ENCODE data around the gene PRRC2C. TPM values are rescaled to one million over a fixed set of nuclear protein-coding genes. Genes with fewer than 3 reads are reported as not detected.
"Not testable (repeated sequence)": the region's sequence is repeated elsewhere in the genome, so short reads cannot be mapped to it uniquely, and the experiment has no call there.

PRRC2C gene
- total RNA-seq, 1 donor from 2014 or later: 201 TPM

GRCh38 chr1:171530676-171531075 lies 45.3 kb downstream of the PRRC2C start:
- no peak overlapping the region for H3K4me3 Mint-ChIP-seq (ENCODE audit: unreplicated experiment)
- no peak for TF ChIP-seq CTCF (IDR thresholded peaks at IDR 0.05; ENCODE audit: partially characterized antibody, unreplicated experiment)
- peaks cover 2% of the 10 kb centered on the region for H3K27me3 Mint-ChIP-seq (ENCODE audit: unreplicated experiment)
- no peaks in the 10 kb centered on the region for H3K9me3 Mint-ChIP-seq (ENCODE audit: unreplicated experiment)
- H3K36me3 Mint-ChIP-seq (ENCODE audit: unreplicated experiment): no peaks in the 10 kb centered on the region
- H3K27ac Mint-ChIP-seq (ENCODE audit: unreplicated experiment): no peak overlapping the region
- no peaks in the 10 kb centered on the region for H3K4me1 Mint-ChIP-seq (ENCODE audit: low read depth, unreplicated experiment)
- no peak for DNase-seq

- H3K4me1 Mint-ChIP-seq (ENCODE audit: low read depth, unreplicated experiment): no peaks in the 10 kb centered on the region
- H3K9me3 Mint-ChIP-seq (ENCODE audit: unreplicated experiment): no peaks in the 10 kb centered on the region
- H3K27me3 Mint-ChIP-seq (ENCODE audit: unreplicated experiment): peaks cover 2% of the 10 kb centered on the region
- H3K36me3 Mint-ChIP-seq (ENCODE audit: unreplicated experiment): no peaks in the 10 kb centered on the region
- no peak for DNase-seq
- H3K27ac Mint-ChIP-seq (ENCODE audit: unreplicated experiment): no peak overlapping the region
- no peak for TF ChIP-seq CTCF (IDR thresholded peaks at IDR 0.05; ENCODE audit: partially characterized antibody, unreplicated experiment)
- H3K4me3 Mint-ChIP-seq (ENCODE audit: unreplicated experiment): no peak overlapping the region
Measured at GRCh38 chr1:171532520-171532919, 47.2 kb downstream of the PRRC2C start.

GRCh38 chr1:171545523-171545922 lies 60.2 kb downstream of the PRRC2C start:
- TF ChIP-seq CTCF (IDR thresholded peaks at IDR 0.05; ENCODE audit: partially characterized antibody, unreplicated experiment): no peak
- no peak overlapping the region for H3K4me3 Mint-ChIP-seq (ENCODE audit: unreplicated experiment)
- no peaks in the 10 kb centered on the region for H3K9me3 Mint-ChIP-seq (ENCODE audit: unreplicated experiment)
- DNase-seq: no peak
- H3K27me3 Mint-ChIP-seq (ENCODE audit: unreplicated experiment): no peaks in the 10 kb centered on the region
- H3K36me3 Mint-ChIP-seq (ENCODE audit: unreplicated experiment): peaks cover 18% of the 10 kb centered on the region
- H3K4me1 Mint-ChIP-seq (ENCODE audit: low read depth, unreplicated experiment): no peaks in the 10 kb centered on the region
- H3K27ac Mint-ChIP-seq (ENCODE audit: unreplicated experiment): peak overlapping the region; percentile 33

- H3K36me3 Mint-ChIP-seq (ENCODE audit: unreplicated experiment): peaks cover 18% of the 10 kb centered on the region
- peaks cover 3% of the 10 kb centered on the region for H3K27me3 Mint-ChIP-seq (ENCODE audit: unreplicated experiment)
- no peak for DNase-seq
- H3K27ac Mint-ChIP-seq (ENCODE audit: unreplicated experiment): no peak overlapping the region
- H3K9me3 Mint-ChIP-seq (ENCODE audit: unreplicated experiment): peaks cover 7% of the 10 kb centered on the region
- H3K4me1 Mint-ChIP-seq (ENCODE audit: low read depth, unreplicated experiment): peaks cover 9% of the 10 kb centered on the region
- TF ChIP-seq CTCF (IDR thresholded peaks at IDR 0.05; ENCODE audit: partially characterized antibody, unreplicated experiment): no peak
- no peak overlapping the region for H3K4me3 Mint-ChIP-seq (ENCODE audit: unreplicated experiment)
Measured at GRCh38 chr1:171550050-171550449, 64.7 kb downstream of the PRRC2C start.

GRCh38 chr1:171550598-171551100 lies 65.3 kb downstream of the PRRC2C start:
- H3K36me3 Mint-ChIP-seq (ENCODE audit: unreplicated experiment): peaks cover 18% of the 10 kb centered on the region
- not testable (repeated sequence) for H3K27me3 Mint-ChIP-seq (ENCODE audit: unreplicated experiment); H3K9me3 Mint-ChIP-seq (ENCODE audit: unreplicated experiment); H3K4me3 Mint-ChIP-seq (ENCODE audit: unreplicated experiment); DNase-seq; H3K27ac Mint-ChIP-seq (ENCODE audit: unreplicated experiment); H3K4me1 Mint-ChIP-seq (ENCODE audit: low read depth, unreplicated experiment)

- not testable (repeated sequence) for DNase-seq; H3K27me3 Mint-ChIP-seq (ENCODE audit: unreplicated experiment); H3K9me3 Mint-ChIP-seq (ENCODE audit: unreplicated experiment); H3K4me1 Mint-ChIP-seq (ENCODE audit: low read depth, unreplicated experiment)
- peaks cover 27% of the 10 kb centered on the region for H3K36me3 Mint-ChIP-seq (ENCODE audit: unreplicated experiment)
- H3K4me3 Mint-ChIP-seq (ENCODE audit: unreplicated experiment): peak overlapping the region; percentile 22
- peak overlapping the region; percentile 84 for H3K27ac Mint-ChIP-seq (ENCODE audit: unreplicated experiment)
Measured at GRCh38 chr1:171553960-171554359, 68.6 kb downstream of the PRRC2C start.
